GM23338 (cell line): ENCODE measurements around the gene TAPBP. TPM values are rescaled to one million over a fixed set of nuclear protein-coding genes. Genes with fewer than 3 reads are reported as not detected.

Source experiments
- ATAC-seq: fragments of 200-7000 bp; cut with Tn5 transposase; 3 replicates; pipeline ENCODE4 v1.9.1; 2020
- DNase-seq: peaks from one replicate; pipeline ENCODE4 v3.0.0-alpha.2; 2015; ENCODE audit warnings: low spot score
- H2AFZ ChIP-seq: fragments of 200-600 bp; sonication (generic); 2 replicates; pipeline ENCODE4 v1.8.0; 2016; ENCODE audit warnings: antibody characterized with exemption, mild to moderate bottlenecking, moderate library complexity
- H3F3A ChIP-seq: fragments of 200-600 bp; sonication (generic); replicated peaks from 2 replicates; pipeline ENCODE4 v1.8.0; 2017; ENCODE audit warnings: antibody characterized with exemption, mixed run types, low read depth
- H3K27ac ChIP-seq: fragments of 200-600 bp; sonication (generic); 2 replicates; pipeline ENCODE4 v1.6.1; 2016; ENCODE audit warnings: low read depth
- H3K27me3 ChIP-seq: fragments of 200-600 bp; sonication (generic); 2 replicates; pipeline ENCODE4 v1.8.0; 2016; ENCODE audit warnings: mild to moderate bottlenecking, mixed run types, moderate library complexity; ENCODE audit not compliant: insufficient read depth
- H3K36me3 ChIP-seq: fragments of 200-600 bp; sonication (generic); 2 replicates; pipeline ENCODE4 v1.8.0; 2016; ENCODE audit warnings: mild to moderate bottlenecking; ENCODE audit not compliant: insufficient read depth
- H3K4me1 ChIP-seq: fragments of 200-600 bp; sonication (generic); 2 replicates; pipeline ENCODE4 v1.8.0; 2016; ENCODE audit warnings: mild to moderate bottlenecking, moderate library complexity; ENCODE audit not compliant: insufficient read depth
- H3K4me2 ChIP-seq: fragments of 200-600 bp; sonication (generic); 2 replicates; pipeline ENCODE4 v1.7.1; 2017; ENCODE audit warnings: mixed run types
- H3K4me3 ChIP-seq: fragments of 200-600 bp; sonication (generic); 2 replicates; pipeline ENCODE4 v1.6.1; 2016; ENCODE audit warnings: mixed run types
- H3K79me2 ChIP-seq: fragments of 200-600 bp; sonication (generic); replicated peaks from 2 replicates; pipeline ENCODE4 v1.8.0; 2017; ENCODE audit warnings: mild to moderate bottlenecking; ENCODE audit not compliant: insufficient read depth
- H3K9me2 ChIP-seq: fragments of 200-600 bp; sonication (generic); 2 replicates; pipeline ENCODE4 v1.8.0; 2017; ENCODE audit not compliant: insufficient read depth
- H4K20me1 ChIP-seq: fragments of 200-600 bp; sonication (generic); replicated peaks from 2 replicates; pipeline ENCODE4 v1.8.0; 2017; ENCODE audit warnings: mild to moderate bottlenecking; ENCODE audit not compliant: insufficient read depth
- H3K27ac Mint-ChIP-seq: 2 replicates; pipeline ENCODE4 v1.8.0; 2020; ENCODE audit warnings: inconsistent platforms, mild to moderate bottlenecking, moderate library complexity, mixed read lengths
- H3K27me3 Mint-ChIP-seq: 3 replicates; pipeline ENCODE4 v1.8.0; 2022; ENCODE audit warnings: low read depth, mild to moderate bottlenecking, moderate library complexity, mixed read lengths, inconsistent platforms; ENCODE audit not compliant: insufficient read depth, poor library complexity
- H3K36me3 Mint-ChIP-seq: 3 replicates; pipeline ENCODE4 v1.8.0; 2021; ENCODE audit warnings: low read depth, mild to moderate bottlenecking, inconsistent platforms, moderate library complexity, mixed read lengths
- H3K4me1 Mint-ChIP-seq: 3 replicates; pipeline ENCODE4 v1.8.0; 2020; ENCODE audit warnings: mild to moderate bottlenecking, inconsistent platforms, mixed read lengths
- H3K4me3 Mint-ChIP-seq: 3 replicates; pipeline ENCODE4 v1.8.0; 2021; ENCODE audit warnings: moderate library complexity, mild to moderate bottlenecking, inconsistent platforms, mixed read lengths
- H3K9me3 Mint-ChIP-seq: 3 replicates; pipeline ENCODE4 v1.8.0; 2020; ENCODE audit warnings: moderate library complexity, mild to moderate bottlenecking, inconsistent platforms, mixed read lengths
- CREB1 ChIP-seq: fragments of 250-450 bp; sonication (Bioruptor Pico); IDR thresholded peaks from 2 replicates; pipeline ENCODE4 v1.5.0; 2020; ENCODE audit warnings: low read depth, mild to moderate bottlenecking, moderate library complexity
- CTCF ChIP-seq, 2 experiments: fragments of 200-600 bp in 1 of 2; sonication (generic) in 1 of 2; conservative IDR thresholded peaks; 2 replicates each; pipeline versions ENCODE4 v1.5.1 to v1.6.1; 2016 to 2017; ENCODE audit warnings: antibody characterized with exemption in 2 of 2, low read depth in 2 of 2, mild to moderate bottlenecking in 2 of 2, moderate library complexity in 1 of 2
- JUNB ChIP-seq: IDR thresholded peaks from one replicate; pipeline ENCODE4 v1.6.1; 2016; ENCODE audit warnings: antibody characterized with exemption; ENCODE audit not compliant: unreplicated experiment
- NANOG ChIP-seq: IDR thresholded peaks from 2 replicates; pipeline ENCODE4 v1.6.1; 2016; ENCODE audit warnings: antibody characterized with exemption, borderline replicate concordance
- POLR2AphosphoS5 ChIP-seq: IDR thresholded peaks from 2 replicates; pipeline ENCODE4 v1.6.1; 2016; ENCODE audit warnings: antibody characterized with exemption, low read depth
- REST ChIP-seq: IDR thresholded peaks from one replicate; pipeline ENCODE4 v1.6.1; 2018; ENCODE audit warnings: antibody characterized with exemption; ENCODE audit not compliant: unreplicated experiment
- STAT1 ChIP-seq: IDR thresholded peaks from one replicate; pipeline ENCODE4 v1.6.1; 2016; ENCODE audit warnings: antibody characterized with exemption; ENCODE audit not compliant: unreplicated experiment
- ZNF331 ChIP-seq: fragments of 250-450 bp; sonication (Bioruptor Pico); IDR thresholded peaks from 2 replicates; pipeline ENCODE4 v1.5.0; 2020; ENCODE audit warnings: low read depth, mild to moderate bottlenecking, moderate library complexity
- ZNF462 ChIP-seq: fragments of 250-450 bp; sonication (Bioruptor Pico); IDR thresholded peaks from 2 replicates; pipeline ENCODE4 v1.5.0; 2020; ENCODE audit warnings: mild to moderate bottlenecking, moderate library complexity
- polyA plus RNA-seq: library from polyadenylated mRNA; unstranded; fragments of >200 nt; fragmentation: Nextera tagmentation; extraction: Ambion mirVana; gene quantifications from 2 replicates; pipeline ENCODE4 v1.2.1, GENCODE V29; 2016
- total RNA-seq: library from RNA; depleted of rRNA; stranded (reverse); fragments of >200 nt; shearing (Covaris generic); gene quantifications from 2 replicates; pipeline ENCODE4 v1.2.3, GENCODE V29; 2014

Gene TAPBP
- total and polyA plus RNA-seq, 2 experiments from 2014 or later: 19.9 to 37.5 TPM

- peak; percentile 90 for DNase-seq
Observed at GRCh38 chr6:33297406-33297955, 16.4 kb downstream of the TAPBP start.

GRCh38 chr6:33296797-33297405 is 17.0 kb downstream of the TAPBP start:
- Mint-ChIP-seq H3K4me1 (peaks cover 25% of the 10 kb centered on the region), H3K27ac (peak overlapping the region; percentile 98; the same call in 1 of the 2 replicates), H3K36me3 (peaks cover 31% of the 10 kb centered on the region), H3K9me3 (no peaks in the 10 kb centered on the region), H3K4me3 (peak overlapping the region; percentile 97), H3K27me3 (peaks cover 23% of the 10 kb centered on the region)
- no peaks in the 10 kb centered on the region for H3K9me2 ChIP-seq
- H4K20me1 ChIP-seq: peaks cover 13% of the 10 kb centered on the region; the same call in 1 of the 2 replicates
- DNase-seq (no peak), ATAC-seq (no peak)
- H2AFZ ChIP-seq: no peak overlapping the region
- peaks cover 23% of the 10 kb centered on the region for H3K79me2 ChIP-seq
- H3K36me3 ChIP-seq: no peaks in the 10 kb centered on the region
- peak overlapping the region; percentile 99 for H3K4me2 ChIP-seq
- no peaks in the 10 kb centered on the region for H3K27me3 ChIP-seq
- H3K27ac ChIP-seq: peak overlapping the region; percentile 78
- peak overlapping the region; percentile 100 for H3K4me3 ChIP-seq
- H3K4me1 ChIP-seq: no peaks in the 10 kb centered on the region
- H3F3A ChIP-seq: peaks cover 19% of the 10 kb centered on the region; the same call in 1 of the 2 replicates
- TF ChIP-seq REST: no peak
- TF ChIP-seq POLR2AphosphoS5: no peak
- TF ChIP-seq ZNF462 (CRISPR knock-in tag): no peak
- no peak for TF ChIP-seq ZNF331 (CRISPR knock-in tag)
- TF ChIP-seq NANOG: no peak
- TF ChIP-seq CTCF (conservative IDR thresholded peaks at IDR 0.05; ENCODE audit: low read depth in 2 of 2): no peak
- no peak for TF ChIP-seq CREB1 (CRISPR knock-in tag)
- no peak for TF ChIP-seq STAT1

More at GRCh38 chr6:33297406-33297955, 16.4 kb downstream of the TAPBP start:
- Histone ChIP-seq H3K4me2 (peak overlapping the region; percentile 99), H3K27ac (peak overlapping the region; percentile 78), H3K4me3 (peak overlapping the region; percentile 100), H4K20me1 (peaks cover 13% of the 10 kb centered on the region; the same call in 1 of the 2 replicates), H3K9me2 (no peaks in the 10 kb centered on the region), H3K27me3 (no peaks in the 10 kb centered on the region), H3K4me1 (no peaks in the 10 kb centered on the region), H3K36me3 (no peaks in the 10 kb centered on the region), H3F3A (peaks cover 19% of the 10 kb centered on the region; the same call in 1 of the 2 replicates), H3K79me2 (peaks cover 29% of the 10 kb centered on the region), H2AFZ (peak overlapping the region; percentile 93)
- peak; percentile 53 for ATAC-seq
- TF ChIP-seq NANOG (no peak), JUNB (no peak), CREB1 (CRISPR knock-in tag) (no peak), POLR2AphosphoS5 (peak; percentile 61)
- H3K9me3 Mint-ChIP-seq: no peaks in the 10 kb centered on the region
- peak overlapping the region; percentile 98 for H3K27ac Mint-ChIP-seq
- peak overlapping the region; percentile 97 for H3K4me3 Mint-ChIP-seq
- peaks cover 23% of the 10 kb centered on the region for H3K27me3 Mint-ChIP-seq
- peaks cover 25% of the 10 kb centered on the region for H3K36me3 Mint-ChIP-seq
- H3K4me1 Mint-ChIP-seq: peaks cover 25% of the 10 kb centered on the region
